H1 (cell line): Measurements from ENCODE around the gene EEIG1. TPM values are rescaled to one million over a fixed set of nuclear protein-coding genes. Genes with fewer than 3 reads are reported as not detected.

Source experiments
- CTCF ChIA-PET: fragments of 300-600 bp; sonication (Branson Sonifier 250); formaldehyde crosslinking; loops from one replicate; lab custom pipeline; 2021; ENCODE audit not compliant: partially characterized antibody; lab: Charles Lee
- POLR2A ChIA-PET: fragments of 300-600 bp; sonication (Branson Sonifier 250); formaldehyde crosslinking; loops from one replicate; lab custom pipeline; 2021; ENCODE audit warnings: inconsistent platforms; ENCODE audit not compliant: partially characterized antibody; lab: Charles Lee
- DNase-seq, 2 experiments: peaks; one replicate each; pipeline versions ENCODE4 v3.0.0 to v3.0.0-alpha.2; 2010 to 2022; ENCODE audit warnings: low spot score in 2 of 2, low read depth in 1 of 2, mixed read lengths in 1 of 2
- FAIRE-seq: peaks from 2 replicates; lab custom pipeline; 2011; peaks lifted over from hg19 to GRCh38; lab: Jason Lieb, UNC
- H2AFZ ChIP-seq: 2 replicates; pipeline ENCODE4 v1.8.1; 2012; ENCODE audit warnings: low read length, inconsistent platforms
- H2AK5ac ChIP-seq: 2 replicates; pipeline ENCODE4 v1.6.1; 2013; ENCODE audit warnings: low read depth, low read length
- H2BK120ac ChIP-seq: replicated peaks from 2 replicates; pipeline ENCODE3; 2013; ENCODE audit warnings: low read depth, low read length, inconsistent platforms
- H2BK12ac ChIP-seq: 2 replicates; pipeline ENCODE4 v1.6.1; 2013; ENCODE audit warnings: low read depth, low read length
- H2BK15ac ChIP-seq: 2 replicates; pipeline ENCODE4 v1.6.1; 2013; ENCODE audit warnings: low read length
- H2BK20ac ChIP-seq: 2 replicates; pipeline ENCODE4 v1.6.1; 2013; ENCODE audit warnings: low read length
- H2BK5ac ChIP-seq: 2 replicates; pipeline ENCODE4 v1.6.1; 2013; ENCODE audit warnings: low read depth, low read length
- H3K14ac ChIP-seq: 2 replicates; pipeline ENCODE4 v1.6.1; 2013; ENCODE audit warnings: inconsistent platforms; ENCODE audit not compliant: insufficient read length
- H3K18ac ChIP-seq: 2 replicates; pipeline ENCODE4 v1.6.1; 2013; ENCODE audit warnings: low read length; ENCODE audit errors: extremely low read depth
- H3K23ac ChIP-seq: 2 replicates; pipeline ENCODE4 v1.6.1; 2013; ENCODE audit warnings: inconsistent platforms; ENCODE audit not compliant: insufficient read length
- H3K23me2 ChIP-seq: 2 replicates; pipeline ENCODE4 v1.6.1; 2013; ENCODE audit warnings: low read depth, low read length
- H3K27ac ChIP-seq: 2 replicates; pipeline ENCODE4 v1.6.1; 2011; ENCODE audit warnings: low read depth, low read length, inconsistent platforms
- H3K27me3 ChIP-seq, 4 experiments: replicated peaks in 1 of 4; 1 replicate in 1 of 4; 2 replicates in 3 of 4; pipeline versions ENCODE4 v1.6.1 to v1.8.1; 2011 to 2013; ENCODE audit warnings: low read length in 3 of 4, mild to moderate bottlenecking in 3 of 4, inconsistent platforms in 2 of 4, mixed read lengths in 2 of 4, moderate library complexity in 1 of 4; ENCODE audit not compliant: control insufficient read depth in 3 of 4, insufficient read depth in 3 of 4; ENCODE audit errors: extremely low read depth in 1 of 4
- H3K36me3 ChIP-seq, 4 experiments: 2 replicates each; pipeline versions ENCODE4 v1.6.1 to v1.8.1; 2011 to 2013; ENCODE audit warnings: mild to moderate bottlenecking in 4 of 4, low read length in 3 of 4, moderate library complexity in 2 of 4, control low read depth in 1 of 4, inconsistent platforms in 1 of 4; ENCODE audit not compliant: insufficient read depth in 4 of 4, control insufficient read depth in 2 of 4
- H3K4ac ChIP-seq: replicated peaks from 2 replicates; pipeline ENCODE3; 2013; ENCODE audit warnings: low read length, low read depth, mixed read lengths, inconsistent platforms; ENCODE audit not compliant: insufficient read length
- H3K4me1 ChIP-seq, 4 experiments: replicated peaks in 1 of 4; 1 replicate in 1 of 4; 2 replicates in 3 of 4; pipeline versions ENCODE4 v1.6.1 to v1.8.1; 2011 to 2013; ENCODE audit warnings: low read length in 3 of 4, inconsistent platforms in 2 of 4, mixed read lengths in 1 of 4; ENCODE audit not compliant: insufficient read depth in 4 of 4, control insufficient read depth in 3 of 4
- H3K4me2 ChIP-seq, 2 experiments: 2 replicates each; pipeline versions ENCODE4 v1.6.1 to v1.8.1; 2011 to 2013; ENCODE audit warnings: low read depth in 2 of 2, low read length in 2 of 2, control low read depth in 1 of 2, inconsistent platforms in 1 of 2, mild to moderate bottlenecking in 1 of 2; ENCODE audit not compliant: insufficient read depth in 1 of 2
- H3K4me3 ChIP-seq, 4 experiments: fragments of 200-600, 300-600 bp in 1 of 4; sonication (generic), shearing (Covaris generic), sonication (Bioruptor Twin) in 1 of 4; 2 replicates each; pipeline versions ENCODE4 v1.5.1 to v1.8.1; 2011 to 2016; ENCODE audit warnings: low read length in 4 of 4, low read depth in 3 of 4, control low read depth in 2 of 4, inconsistent platforms in 2 of 4, mild to moderate bottlenecking in 2 of 4, mixed read lengths in 1 of 4, moderate library complexity in 1 of 4; ENCODE audit not compliant: insufficient read depth in 2 of 4; ENCODE audit errors: extremely low read depth in 1 of 4
- H3K56ac ChIP-seq: replicated peaks from 2 replicates; pipeline ENCODE3; 2013; ENCODE audit warnings: low read depth, mild to moderate bottlenecking, mixed read lengths, low read length, inconsistent platforms; ENCODE audit not compliant: insufficient read length
- H3K79me1 ChIP-seq: 2 replicates; pipeline ENCODE4 v1.6.1; 2013; ENCODE audit warnings: low read depth, low read length, control low read depth
- H3K79me2 ChIP-seq, 2 experiments: 2 replicates each; pipeline versions ENCODE4 v1.6.1 to v1.8.1; 2012 to 2013; ENCODE audit warnings: low read length in 2 of 2, mild to moderate bottlenecking in 2 of 2, inconsistent platforms in 1 of 2; ENCODE audit not compliant: insufficient read depth in 2 of 2, control insufficient read depth in 1 of 2
- H3K9ac ChIP-seq, 4 experiments: replicated peaks in 1 of 4; 1 replicate in 1 of 4; 2 replicates in 3 of 4; pipeline versions ENCODE4 v1.6.1 to v1.8.1; 2011 to 2013; ENCODE audit warnings: low read depth in 3 of 4, low read length in 3 of 4, control low read depth in 2 of 4, mild to moderate bottlenecking in 2 of 4, moderate library complexity in 2 of 4, inconsistent platforms in 1 of 4; ENCODE audit errors: extremely low read depth in 1 of 4
- H3K9me3 ChIP-seq, 2 experiments: 2 replicates each; pipeline versions ENCODE4 v1.6.1 to v1.8.1; 2012 to 2013; ENCODE audit warnings: mild to moderate bottlenecking in 2 of 2, moderate library complexity in 2 of 2, control low read depth in 1 of 2, inconsistent platforms in 1 of 2, low read depth in 1 of 2, low read length in 1 of 2, mixed read lengths in 1 of 2; ENCODE audit not compliant: insufficient read depth in 2 of 2
- H4K20me1 ChIP-seq, 2 experiments: replicated peaks in 1 of 2; 2 replicates each; pipeline versions ENCODE3 to v1.8.1; 2011 to 2013; ENCODE audit warnings: inconsistent platforms in 2 of 2, low read length in 2 of 2, mild to moderate bottlenecking in 1 of 2; ENCODE audit not compliant: insufficient read depth in 2 of 2, control insufficient read depth in 1 of 2
- H4K5ac ChIP-seq: 2 replicates; pipeline ENCODE4 v1.6.1; 2013; ENCODE audit warnings: low read length, low read depth, mixed read lengths, inconsistent platforms; ENCODE audit not compliant: insufficient read length
- H4K8ac ChIP-seq: 2 replicates; pipeline ENCODE4 v1.8.0; 2013; ENCODE audit warnings: mild to moderate bottlenecking, moderate library complexity, low read length, inconsistent platforms; ENCODE audit not compliant: insufficient read depth; ENCODE audit errors: extremely low read depth
- H4K91ac ChIP-seq: replicated peaks from 2 replicates; pipeline ENCODE3; 2013; ENCODE audit warnings: low read length, mixed read lengths, inconsistent platforms; ENCODE audit not compliant: insufficient read length
- SAP30 ChIP-seq: fragments of 300-600 bp; sonication (generic); IDR thresholded peaks from 2 replicates; pipeline ENCODE4 v1.7.1; 2012; ENCODE audit warnings: low read length, moderate library complexity, mild to moderate bottlenecking, inconsistent platforms; ENCODE audit not compliant: insufficient read depth, insufficient replicate concordance
- WGBS, 2 experiments: shearing (Covaris generic) in 1 of 2; methylation state at CpG; one replicate each; pipeline versions ENCODE4 v1.1.6 to v1.1.7; 2013 to 2015; ENCODE audit warnings: low lambda C conversion rate in 2 of 2, mixed read lengths in 2 of 2, inconsistent platforms in 1 of 2, low coverage in 1 of 2, missing lambda C conversion rate in 1 of 2; ENCODE audit not compliant: insufficient replicate concordance in 2 of 2, insufficient coverage in 1 of 2, insufficient read length in 1 of 2; ENCODE audit errors: extremely low coverage in 1 of 2, missing lambda C conversion rate in 1 of 2; 5-methylcytosine and 5-hydroxymethylcytosine counted together
- polyA plus RNA-seq, 7 experiments: library from polyadenylated mRNA; depleted of rRNA in 3 of 7; stranded (reverse) in 5 of 7; unstranded in 2 of 7; fragments of >200 nt in 5 of 7; fragments of 200-250 nt in 2 of 7; gene quantifications; 1 replicate in 5 of 7; 2 replicates in 1 of 7; 4 replicates in 1 of 7; pipeline versions ENCODE4 v1.2.1 to v1.2.3, GENCODE V29; 2011 to 2013; ENCODE audit warnings: missing spikeins in 2 of 7, mixed read lengths in 2 of 7
- total RNA-seq: library from RNA; stranded (reverse); fragmentation: NEBNext Ultra II Directional; extraction: Animal tissue kit (Norgen Biotek cat#: 25700); gene quantifications from 2 replicates; pipeline ENCODE4 v1.2.1, GENCODE V29; 2021

The EEIG1 gene
- total and polyA plus RNA-seq, 2 of the 8 experiments (the other 6 are each of a cell fraction or from before 2014, with no cell fraction given): 29.8 to 50.8 TPM

GRCh38 chr9:127946728-127947127 lies 34.1 kb downstream of the EEIG1 start:
- H3K79me2 ChIP-seq: peaks cover 0 to 4% of the 10 kb centered on the region in 2 experiments; a peak in 1 of 4 replicates
- H2BK5ac ChIP-seq: no peak overlapping the region
- no peak overlapping the region for H3K14ac ChIP-seq
- CTCF ChIA-PET: interaction anchor here (1.2 to 35.5 kb wide), 4 partner anchors 8 to 84 kb away, joined by 3 to 825 read pairs (median 6); no protein-coding TSS in a partner anchor
- H2AFZ ChIP-seq: no peak overlapping the region
- peak overlapping the region; percentile 15; the same call in 1 of the 2 replicates for H3K27ac ChIP-seq
- no peak for FAIRE-seq
- POLR2A ChIA-PET: interaction anchor here (1.1 kb wide), 2 partner anchors 11 to 109 kb away, joined by 3 to 4 read pairs; no protein-coding TSS in a partner anchor
- H3K4me2 ChIP-seq: no peak overlapping the region
- no peak overlapping the region for H4K8ac ChIP-seq
- no peaks in the 10 kb centered on the region for H3K23me2 ChIP-seq
- H3K79me1 ChIP-seq: peaks cover 5% of the 10 kb centered on the region; the same call in 1 of the 2 replicates
- H4K5ac ChIP-seq: no peak overlapping the region
- H3K27me3 ChIP-seq: no peaks in the 10 kb centered on the region
- peaks cover 8 to 20% of the 10 kb centered on the region in 2 experiments for H4K20me1 ChIP-seq
- no peak overlapping the region for H2BK12ac ChIP-seq
- no peak for DNase-seq
- H3K9me3 ChIP-seq: no peaks in the 10 kb centered on the region
- H3K36me3 ChIP-seq: peaks cover 7 to 16% (median 13%) of the 10 kb centered on the region in 4 experiments
- no peak overlapping the region for H3K4ac ChIP-seq
- WGBS, 2 experiments: 79% methylated on average over 3 of the region's 3 CpGs; no CpG with 5 or more reads in 1 of the 2 experiments
- no peak overlapping the region for H3K18ac ChIP-seq
- H3K9ac ChIP-seq: no peak overlapping the region
- peaks cover 0 to 16% (median 7%) of the 10 kb centered on the region in 4 experiments; a peak in 6 of 7 replicates for H3K4me1 ChIP-seq
- TF ChIP-seq SAP30: no peak
- no peak overlapping the region for H3K23ac ChIP-seq
- no peak overlapping the region for H2BK20ac ChIP-seq
- no peak overlapping the region for H4K91ac ChIP-seq
- H2AK5ac ChIP-seq: no peak overlapping the region
- H2BK15ac ChIP-seq: no peak overlapping the region
- no peak overlapping the region for H2BK120ac ChIP-seq
- H3K56ac ChIP-seq: no peak overlapping the region
- no peak overlapping the region for H3K4me3 ChIP-seq
